ENCODE measurements around the gene ANLN. TPM values are rescaled to one million over a fixed set of nuclear protein-coding genes. Genes with fewer than 3 reads are reported as not detected.

Gene ANLN, protein sequence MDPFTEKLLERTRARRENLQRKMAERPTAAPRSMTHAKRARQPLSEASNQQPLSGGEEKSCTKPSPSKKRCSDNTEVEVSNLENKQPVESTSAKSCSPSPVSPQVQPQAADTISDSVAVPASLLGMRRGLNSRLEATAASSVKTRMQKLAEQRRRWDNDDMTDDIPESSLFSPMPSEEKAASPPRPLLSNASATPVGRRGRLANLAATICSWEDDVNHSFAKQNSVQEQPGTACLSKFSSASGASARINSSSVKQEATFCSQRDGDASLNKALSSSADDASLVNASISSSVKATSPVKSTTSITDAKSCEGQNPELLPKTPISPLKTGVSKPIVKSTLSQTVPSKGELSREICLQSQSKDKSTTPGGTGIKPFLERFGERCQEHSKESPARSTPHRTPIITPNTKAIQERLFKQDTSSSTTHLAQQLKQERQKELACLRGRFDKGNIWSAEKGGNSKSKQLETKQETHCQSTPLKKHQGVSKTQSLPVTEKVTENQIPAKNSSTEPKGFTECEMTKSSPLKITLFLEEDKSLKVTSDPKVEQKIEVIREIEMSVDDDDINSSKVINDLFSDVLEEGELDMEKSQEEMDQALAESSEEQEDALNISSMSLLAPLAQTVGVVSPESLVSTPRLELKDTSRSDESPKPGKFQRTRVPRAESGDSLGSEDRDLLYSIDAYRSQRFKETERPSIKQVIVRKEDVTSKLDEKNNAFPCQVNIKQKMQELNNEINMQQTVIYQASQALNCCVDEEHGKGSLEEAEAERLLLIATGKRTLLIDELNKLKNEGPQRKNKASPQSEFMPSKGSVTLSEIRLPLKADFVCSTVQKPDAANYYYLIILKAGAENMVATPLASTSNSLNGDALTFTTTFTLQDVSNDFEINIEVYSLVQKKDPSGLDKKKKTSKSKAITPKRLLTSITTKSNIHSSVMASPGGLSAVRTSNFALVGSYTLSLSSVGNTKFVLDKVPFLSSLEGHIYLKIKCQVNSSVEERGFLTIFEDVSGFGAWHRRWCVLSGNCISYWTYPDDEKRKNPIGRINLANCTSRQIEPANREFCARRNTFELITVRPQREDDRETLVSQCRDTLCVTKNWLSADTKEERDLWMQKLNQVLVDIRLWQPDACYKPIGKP
- 34.1 and 102 TPM in 2 replicates for total RNA-seq

DNA sequence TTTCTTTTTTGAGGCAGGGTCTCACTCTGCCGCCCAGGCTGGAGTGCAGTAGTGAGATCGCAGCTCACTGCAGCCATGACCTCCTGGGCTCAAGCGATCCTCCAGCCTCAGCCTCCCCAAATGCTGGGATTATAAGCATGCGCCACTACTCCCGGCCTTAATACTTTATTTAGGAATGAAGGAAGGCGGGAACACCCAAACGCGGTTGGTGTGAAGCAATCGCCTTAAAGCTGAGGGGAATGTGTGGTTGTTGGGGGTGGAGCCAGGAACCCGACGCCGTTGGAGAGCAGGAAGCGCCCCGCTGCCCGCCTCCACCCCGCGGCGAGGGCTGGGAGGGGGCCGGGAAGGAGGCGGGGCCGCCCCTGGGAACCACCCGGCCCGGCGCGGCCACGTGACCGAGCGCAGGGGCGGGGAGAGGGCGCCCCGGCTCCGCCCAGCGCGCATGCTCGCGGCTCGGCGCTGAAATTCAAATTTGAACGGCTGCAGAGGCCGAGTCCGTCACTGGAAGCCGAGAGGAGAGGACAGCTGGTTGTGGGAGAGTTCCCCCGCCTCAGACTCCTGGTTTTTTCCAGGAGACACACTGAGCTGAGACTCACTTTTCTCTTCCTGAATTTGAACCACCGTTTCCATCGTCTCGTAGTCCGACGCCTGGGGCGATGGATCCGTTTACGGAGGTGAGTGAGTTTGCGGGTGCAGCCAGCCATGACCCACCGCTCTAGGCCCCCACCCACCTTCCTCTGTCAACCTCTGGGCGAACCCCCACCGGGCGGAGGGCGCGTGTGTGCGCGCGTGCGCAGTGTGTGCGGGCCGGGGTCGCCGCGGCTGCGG, at the start of gene ANLN:
Gene ANLN (plus strand): TSS at position 492 of the 828 bp plus-strand sequence. CDS start 165 bp downstream, at position 657.

Other genes with a start within 250 kb of the ANLN start
- 1.2 and 6.9 TPM in 2 replicates for gene EEPD1, start 236.6 kb upstream of the ANLN start, total RNA-seq